Measurements from ENCODE around the gene FBXO22.
"Not testable (repeated sequence)": the region's sequence is repeated elsewhere in the genome, so short reads cannot be mapped to it uniquely, and the experiment has no call there.

The FBXO22 gene

DNA sequence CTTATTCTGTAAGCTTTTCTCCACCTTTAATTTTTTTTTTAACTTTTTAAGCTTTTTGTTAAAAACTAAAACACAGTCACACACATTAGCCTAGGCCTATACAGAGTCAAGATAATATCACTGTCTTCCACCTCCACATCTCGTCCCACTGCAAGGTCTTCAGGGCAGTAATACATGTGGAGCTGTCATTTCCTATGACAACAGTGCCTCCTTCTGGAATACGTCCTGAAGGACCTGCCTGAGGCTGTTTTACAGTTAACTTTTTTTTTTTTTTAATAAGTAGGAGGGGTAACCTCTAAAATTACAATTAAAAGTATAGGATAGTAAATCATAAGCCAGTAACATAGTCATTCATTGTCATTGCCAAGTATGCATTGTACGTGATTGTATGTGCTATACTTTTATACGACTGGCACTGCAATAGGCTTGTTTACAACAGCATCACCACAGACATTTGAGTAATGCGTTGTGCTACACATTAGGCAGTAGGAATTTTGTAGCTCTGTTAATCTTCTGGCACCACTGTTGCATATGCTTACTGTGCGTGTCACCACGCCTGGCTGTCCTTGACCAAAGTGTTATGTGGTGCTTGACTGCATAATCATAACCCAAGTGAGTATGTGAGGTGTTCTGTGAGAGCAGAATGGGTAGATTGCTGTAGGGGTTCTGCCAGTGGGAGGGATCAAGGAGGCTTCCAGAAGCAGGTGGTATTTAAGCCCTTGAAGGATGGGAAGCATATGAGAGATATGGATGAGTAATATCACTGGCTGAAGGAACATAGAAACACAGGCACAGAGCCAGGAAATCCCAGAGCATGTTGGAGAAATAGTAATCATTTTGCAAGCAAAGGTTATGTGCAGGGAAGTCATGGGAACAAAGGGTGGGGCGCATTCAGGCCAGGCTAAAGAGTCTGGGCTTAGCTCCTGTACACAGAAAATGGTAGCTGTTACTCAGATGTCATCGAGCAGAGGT lies 18.3 kb downstream of the FBXO22 start:
- DNase-seq: peak; percentile 55 to 61

DNA sequence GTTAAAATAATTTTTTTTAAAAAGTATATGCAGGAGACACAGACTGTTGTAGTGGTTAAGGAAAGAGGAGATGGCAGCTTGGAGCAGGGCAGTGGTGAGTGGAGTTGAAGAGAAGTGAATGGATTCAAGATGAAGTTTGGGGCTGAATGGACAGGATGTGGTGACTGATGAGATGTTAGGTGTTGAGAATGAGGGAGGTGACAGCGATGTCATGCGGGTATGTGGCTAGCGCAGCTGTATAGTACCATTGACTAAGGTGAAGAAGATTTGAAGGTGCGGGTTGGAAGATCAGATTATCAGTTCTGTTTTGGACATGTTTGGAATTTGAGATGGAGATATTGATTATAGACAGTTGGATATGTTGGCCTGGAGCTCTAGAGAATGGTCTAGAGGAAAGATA lies 20.1 kb downstream of the FBXO22 start:
- no peak for DNase-seq

DNA sequence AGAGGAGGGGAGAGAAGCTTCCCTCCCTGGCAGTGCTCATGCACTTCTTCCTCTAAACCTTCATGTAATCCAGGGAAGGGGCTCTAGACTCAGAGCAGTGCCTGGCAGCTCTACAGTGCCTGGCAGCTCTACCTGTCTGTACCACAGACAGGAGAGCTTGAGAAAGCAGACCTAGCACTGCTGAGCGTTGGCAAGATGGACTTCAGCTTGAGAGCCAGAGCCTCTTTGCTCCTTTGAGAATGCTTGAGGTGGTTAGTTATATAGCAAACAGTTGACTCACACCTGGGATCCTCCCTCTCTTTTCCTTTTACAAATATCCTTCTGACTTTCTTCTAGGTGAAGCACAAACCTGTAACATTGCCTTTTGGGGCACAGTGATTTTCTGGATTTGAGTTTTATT lies 20.9 kb downstream of the FBXO22 start:
- no peak for DNase-seq

DNA sequence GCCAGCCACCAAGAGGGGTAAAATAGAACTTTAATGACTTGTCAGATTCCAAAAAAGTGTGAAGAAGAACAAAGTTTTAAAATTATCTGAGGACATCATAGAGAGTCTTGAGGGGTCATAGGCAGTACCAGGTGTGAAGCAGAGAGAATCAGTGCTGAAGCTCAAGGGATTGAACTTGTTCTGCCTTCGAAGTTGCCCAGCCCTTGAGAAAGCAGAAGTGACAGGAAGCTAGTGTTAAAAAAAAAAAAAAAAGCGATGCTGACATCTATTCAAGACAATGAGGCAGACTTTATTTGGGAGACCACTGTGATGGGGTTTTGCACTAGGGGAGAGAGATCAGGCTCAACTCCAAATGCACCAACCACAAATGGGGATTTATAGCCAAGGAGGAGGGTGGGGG lies 21.8 kb downstream of the FBXO22 start:
- no peak for DNase-seq

DNA sequence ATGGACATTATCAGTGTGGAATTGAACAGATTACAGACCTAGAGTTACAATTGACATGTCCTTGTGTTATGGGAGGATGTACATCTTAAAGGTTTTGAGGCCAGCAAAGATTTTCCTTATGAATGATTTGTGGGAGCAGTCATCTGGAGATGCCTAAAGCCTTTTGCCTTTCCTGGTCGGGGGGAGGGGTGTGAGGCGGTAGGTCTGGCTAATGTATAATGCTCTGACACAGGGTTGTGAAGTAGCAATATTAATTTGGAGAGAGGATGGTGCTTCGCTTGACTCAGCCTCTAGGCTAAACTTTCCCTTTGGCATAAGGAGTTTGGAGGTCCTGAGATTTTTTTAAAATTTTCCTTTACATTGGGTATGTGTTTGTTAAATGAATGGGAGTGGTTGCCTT lies 23.3 kb downstream of the FBXO22 start:
- DNase-seq: no peak

DNA sequence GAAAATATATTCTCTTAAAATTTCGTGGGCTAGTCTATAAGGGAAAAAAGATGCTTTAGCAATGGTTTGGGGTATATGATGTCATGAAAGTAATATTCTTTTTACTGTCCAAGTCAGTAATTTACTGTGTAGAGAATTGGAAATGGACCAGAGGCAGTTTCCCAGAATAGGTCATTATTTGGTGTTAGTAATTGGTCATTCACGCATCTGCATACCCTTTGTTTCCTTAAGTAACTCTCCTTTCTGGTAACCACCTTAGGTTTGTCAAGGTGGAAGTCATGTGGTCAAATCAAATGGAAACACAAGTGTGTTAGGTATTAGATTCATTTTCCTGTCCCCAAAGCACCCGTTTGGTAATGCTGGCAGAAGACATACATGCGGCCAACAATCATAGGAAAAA lies 23.9 kb downstream of the FBXO22 start:
- DNase-seq: no peak

DNA sequence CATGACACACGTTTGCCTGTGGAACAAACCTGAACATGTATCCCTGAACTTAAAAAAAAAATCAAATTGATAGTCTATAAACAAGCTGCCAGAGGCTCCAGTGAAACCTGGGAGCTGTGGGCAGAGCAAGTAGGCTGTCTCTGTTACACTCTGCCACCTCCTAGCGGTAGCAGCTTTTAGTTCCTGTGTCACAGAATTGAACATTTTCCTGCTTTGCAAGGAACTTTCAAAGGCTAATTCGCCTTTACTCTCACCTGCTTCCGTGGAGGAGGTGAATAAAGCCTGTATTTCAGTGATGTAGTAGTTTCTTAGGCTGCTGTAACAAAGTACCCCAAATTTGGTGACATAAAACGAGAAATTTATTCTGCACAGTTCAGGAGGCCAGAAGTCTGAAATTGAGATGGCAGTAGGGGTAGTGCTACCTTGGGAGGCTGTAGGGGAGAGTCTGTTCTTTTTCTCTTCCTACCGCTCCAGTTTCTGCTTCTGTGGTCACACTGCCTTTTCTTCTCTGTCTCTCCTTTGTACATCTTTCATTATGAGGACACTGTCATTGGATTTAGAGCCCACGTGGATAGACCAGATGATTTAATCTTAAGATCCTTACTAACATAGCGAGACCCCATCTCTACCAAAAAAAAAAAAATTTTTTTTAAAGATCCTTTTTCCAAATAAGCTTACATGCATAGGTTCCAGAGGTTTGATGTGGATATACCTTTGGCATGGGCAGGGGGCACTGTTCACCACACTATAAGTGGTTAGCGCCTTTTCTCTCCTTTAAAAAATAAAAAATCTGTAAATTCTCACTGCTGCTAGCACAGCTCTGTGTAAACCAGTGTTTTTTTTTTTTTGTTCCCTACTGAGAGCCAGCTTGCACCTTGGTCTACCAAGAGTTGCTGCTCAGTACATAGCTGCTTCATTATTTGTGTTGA lies 25.3 kb downstream of the FBXO22 start:
- DNase-seq: peak in 1 of 2 experiments; percentile 38

DNA sequence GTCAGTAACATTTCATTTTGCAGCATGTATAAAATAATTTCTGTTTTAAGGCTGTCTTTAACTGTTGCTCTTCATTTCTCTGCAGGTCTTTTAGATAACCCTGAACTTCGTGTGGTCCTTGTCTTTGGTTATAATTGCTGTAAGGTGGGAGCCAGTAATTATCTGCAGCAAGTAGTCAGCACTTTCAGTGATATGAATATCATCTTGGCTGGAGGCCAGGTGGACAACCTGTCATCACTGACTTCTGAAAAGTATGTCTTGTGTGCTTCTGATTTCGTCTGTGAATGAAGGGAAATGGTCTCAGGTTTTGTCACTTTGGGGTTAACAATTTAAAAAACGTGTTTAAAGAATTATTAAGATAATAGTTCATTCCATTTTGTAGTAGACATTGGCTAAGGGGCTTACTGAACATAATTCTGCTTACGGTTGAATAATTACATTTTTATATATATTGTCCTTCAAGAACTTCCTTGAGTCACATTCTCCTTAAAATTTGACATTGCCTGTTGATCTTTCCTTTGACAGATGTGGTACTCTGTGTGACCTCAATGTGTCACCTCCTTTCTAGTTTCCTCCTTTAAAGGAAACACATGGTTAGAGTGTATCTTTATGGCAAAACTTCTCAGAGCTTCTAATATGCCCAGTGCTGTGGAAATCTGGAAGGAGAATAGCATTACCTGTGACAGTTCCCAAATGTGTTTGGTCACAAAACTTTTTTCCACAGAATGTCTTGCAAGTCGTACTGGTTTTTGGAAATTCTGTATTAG lies 26.3 kb downstream of the FBXO22 start:
- DNase-seq: no peak

DNA sequence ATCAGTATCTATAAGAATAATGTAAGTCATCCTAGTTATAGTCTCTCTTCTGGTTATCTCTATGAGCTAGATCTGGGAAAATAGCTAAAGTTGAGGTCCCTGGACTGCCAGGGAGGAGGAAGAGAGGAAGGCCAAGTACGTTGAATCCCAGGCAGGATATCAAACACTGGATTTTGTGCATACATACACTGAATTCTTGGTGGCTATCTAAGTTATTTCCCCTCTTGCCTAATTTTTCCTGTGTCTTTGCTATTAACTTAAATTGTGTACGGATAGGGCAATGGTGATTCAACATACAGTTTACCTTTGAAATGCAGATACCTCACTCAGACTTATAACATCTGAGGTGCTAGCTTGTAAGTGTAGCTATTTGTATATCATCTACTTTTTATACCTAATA lies 27.2 kb downstream of the FBXO22 start:
- no peak for DNase-seq

DNA sequence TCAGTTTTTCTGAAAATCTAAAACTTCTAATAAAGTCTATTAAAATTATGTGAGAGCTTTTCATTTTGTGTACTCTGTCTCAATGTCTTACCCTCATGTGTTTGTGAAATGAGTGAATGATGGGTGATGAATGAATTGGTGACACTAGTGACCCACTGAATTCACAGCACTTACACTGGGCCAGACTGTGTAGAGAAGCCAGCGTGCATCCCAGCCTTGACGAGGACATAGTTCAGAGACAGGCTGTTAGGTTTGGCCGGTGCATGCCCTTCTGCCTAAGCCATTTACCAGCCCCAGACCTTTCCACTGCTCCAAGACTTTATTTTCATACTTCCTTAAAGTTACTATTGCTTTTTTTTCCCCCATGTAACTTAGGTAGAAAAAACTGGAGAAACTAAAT lies 38.8 kb downstream of the FBXO22 start:
- no peak for DNase-seq

DNA sequence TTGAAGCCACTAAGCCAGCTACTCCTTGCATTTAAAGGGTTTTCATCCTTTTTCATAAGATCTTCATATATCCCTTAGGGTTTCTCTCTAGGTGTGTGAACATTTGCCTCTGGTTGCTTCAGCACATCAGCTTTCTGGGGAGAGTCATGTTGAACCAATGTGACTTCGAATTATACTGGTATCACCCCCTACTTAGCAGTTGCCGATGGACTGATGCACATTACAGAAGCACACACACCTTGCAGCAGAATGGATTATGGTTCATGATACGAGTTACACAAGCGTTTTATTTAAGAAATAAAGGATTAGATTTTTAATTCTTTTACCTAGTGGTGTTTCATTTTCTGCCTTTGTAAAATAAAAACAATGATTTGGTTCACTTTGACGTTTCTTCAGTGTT lies 39.6 kb downstream of the FBXO22 start:
- DNase-seq: no peak

DNA sequence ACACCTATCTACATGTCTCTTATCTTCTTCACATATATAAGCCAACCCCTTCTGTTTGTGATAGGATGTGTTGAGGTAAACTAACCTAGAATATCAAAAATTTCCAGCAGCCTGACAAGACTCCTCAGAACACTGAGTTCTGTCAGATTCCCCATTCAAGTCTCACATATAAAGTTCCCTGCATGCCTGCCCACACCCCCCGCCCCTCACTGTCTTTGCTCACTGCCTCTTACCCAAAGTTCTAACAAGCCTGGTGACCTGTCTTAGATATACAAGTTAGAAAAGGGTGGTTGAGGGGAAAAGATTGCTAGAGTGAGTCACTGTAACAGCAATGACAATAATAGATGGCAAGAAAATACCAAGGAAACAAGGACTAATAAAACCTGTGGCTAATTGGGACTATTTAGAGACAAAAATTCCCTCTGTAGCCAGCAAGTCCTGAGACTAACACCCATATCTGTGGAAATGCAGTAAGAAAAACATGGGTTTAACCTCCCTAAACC lies 40.1 kb downstream of the FBXO22 start:
- DNase-seq: no peak

DNA sequence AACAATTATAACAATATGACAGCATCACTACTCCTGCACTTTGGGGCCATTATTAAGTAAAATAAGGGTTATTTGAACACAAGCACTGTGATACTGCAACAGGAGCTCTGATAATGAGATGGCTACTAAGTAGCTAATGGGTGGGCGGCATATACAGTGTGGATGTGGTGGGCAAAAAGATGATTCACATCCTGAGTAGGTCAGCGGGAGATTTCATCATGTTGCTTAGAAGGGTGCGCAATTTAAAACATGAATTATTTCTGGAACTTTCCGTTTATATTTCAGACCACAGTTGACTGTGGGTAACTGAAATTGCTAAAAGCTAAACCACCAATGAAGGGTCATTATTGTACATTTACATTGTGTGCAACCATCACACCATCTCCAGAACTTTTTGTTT lies 42.3 kb downstream of the FBXO22 start:
- DNase-seq: no peak

DNA sequence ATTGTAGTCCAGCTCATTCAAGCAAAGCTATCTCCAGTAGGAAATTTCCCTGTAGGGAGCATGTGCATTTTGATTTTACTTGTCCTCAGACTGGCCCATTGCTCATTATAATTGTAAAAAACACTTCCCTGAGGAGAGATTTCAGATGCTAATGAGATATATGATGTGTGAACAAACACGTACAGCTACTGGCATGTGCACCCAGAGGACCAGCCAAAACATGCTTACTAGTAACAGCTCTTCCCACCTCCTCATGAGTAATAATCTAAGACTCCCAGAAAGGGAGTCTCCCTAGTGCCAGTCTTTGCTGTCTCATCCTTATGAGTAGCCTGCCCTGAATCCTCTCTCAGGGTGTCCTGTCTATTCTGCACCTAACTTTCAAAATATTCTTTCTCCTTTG lies 43.4 kb downstream of the FBXO22 start:
- no peak for DNase-seq

DNA sequence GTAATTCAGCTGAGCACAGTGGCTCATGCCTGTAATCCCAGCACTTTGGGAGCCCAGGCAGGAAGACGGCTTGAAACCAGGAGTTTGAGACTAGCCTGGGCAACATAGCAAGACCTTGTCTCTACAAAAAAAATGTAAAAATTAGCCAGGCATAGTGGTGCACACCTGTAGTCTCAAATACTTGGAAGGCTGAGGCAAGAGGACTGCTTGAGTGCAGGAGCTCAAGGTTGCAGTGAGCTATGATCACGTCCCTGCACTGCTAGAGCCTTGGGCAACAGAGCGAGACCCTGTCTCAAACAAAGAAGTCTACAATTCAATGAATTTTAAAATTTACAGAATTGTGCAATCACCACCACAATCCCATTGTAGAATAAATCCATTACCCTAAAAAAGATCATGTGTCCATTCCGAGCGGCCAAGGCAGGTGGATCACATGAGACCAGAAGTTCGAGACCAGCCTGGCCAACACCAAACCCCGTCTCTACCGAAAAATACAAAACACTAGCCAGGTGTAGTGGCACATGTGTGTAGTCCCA lies 45.2 kb downstream of the FBXO22 start:
- DNase-seq: no peak

DNA sequence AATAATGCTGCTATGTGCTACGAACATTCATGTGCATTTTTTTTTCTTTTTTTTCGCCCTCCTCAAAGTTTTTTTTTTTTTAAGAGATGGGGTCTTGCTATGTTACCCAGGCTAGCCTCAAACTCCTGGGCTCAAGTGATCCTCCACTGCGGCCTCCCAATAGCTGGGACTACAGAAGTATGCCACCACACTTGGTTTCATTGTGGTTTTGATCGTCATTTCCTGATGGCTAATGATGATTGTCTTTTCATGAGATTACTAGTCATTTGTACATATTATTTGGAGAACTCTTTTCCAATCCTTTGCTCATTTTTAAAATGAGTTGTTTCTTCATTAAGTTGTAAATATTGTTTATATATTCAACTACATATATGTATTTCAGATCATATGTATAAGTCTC lies 48.8 kb downstream of the FBXO22 start:
- DNase-seq: no peak

DNA sequence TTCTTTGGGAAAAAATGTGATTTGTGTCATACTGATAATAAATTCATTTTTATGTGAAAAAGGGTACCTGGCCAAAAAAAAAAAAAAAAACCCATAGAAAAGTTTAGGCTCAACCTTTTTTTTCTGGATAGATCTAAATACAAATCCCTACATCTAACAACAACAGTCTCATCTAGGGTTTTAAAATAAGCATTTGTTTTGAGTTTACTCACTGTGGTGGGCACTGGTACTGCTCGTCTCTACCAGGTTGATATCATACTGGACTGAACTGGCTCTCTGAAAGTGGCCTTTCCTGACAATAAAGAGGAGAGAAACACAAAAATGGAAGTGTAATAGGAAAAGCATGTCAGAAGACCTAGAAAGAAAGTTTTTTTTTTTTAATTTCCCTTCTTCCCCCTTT lies 52.0 kb downstream of the FBXO22 start:
- no peak for DNase-seq

DNA sequence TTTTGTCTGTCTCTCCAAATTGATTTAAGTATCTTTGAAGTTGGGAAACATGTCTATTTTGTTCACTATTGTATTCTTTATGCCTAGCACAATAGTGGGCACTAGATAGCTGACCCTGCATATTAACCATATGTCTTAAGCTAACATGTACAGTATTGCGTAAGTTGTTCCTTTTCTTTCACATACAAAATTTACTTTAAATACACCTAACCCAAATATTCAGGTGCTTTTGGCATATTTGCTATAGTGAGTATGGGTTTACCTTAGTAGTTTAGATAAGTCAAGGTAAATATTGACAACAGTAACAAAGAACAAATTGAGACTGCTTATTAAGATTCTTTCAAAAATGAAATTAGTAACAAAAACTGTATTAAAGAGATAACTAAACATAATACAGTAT lies 57.7 kb downstream of the FBXO22 start:
- no peak for DNase-seq

DNA sequence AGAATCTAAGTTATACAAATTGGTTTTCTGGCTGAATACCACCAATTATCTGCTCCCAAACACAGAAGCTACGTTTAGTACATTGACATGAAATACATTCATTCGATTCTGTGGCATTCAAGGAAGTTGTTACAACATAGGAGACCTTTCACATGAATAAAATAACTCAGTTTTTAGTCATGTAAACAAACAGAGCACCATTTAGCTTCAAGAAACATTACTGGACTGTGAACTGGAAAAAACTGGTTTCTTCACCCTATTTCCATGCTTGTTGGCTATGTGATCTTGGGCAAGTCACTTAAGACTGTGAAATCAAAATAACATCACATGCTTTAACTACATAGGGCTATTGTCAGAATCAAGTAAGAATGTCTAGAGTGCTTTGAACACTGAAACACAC lies 62.4 kb downstream of the FBXO22 start:
- no peak for DNase-seq

DNA sequence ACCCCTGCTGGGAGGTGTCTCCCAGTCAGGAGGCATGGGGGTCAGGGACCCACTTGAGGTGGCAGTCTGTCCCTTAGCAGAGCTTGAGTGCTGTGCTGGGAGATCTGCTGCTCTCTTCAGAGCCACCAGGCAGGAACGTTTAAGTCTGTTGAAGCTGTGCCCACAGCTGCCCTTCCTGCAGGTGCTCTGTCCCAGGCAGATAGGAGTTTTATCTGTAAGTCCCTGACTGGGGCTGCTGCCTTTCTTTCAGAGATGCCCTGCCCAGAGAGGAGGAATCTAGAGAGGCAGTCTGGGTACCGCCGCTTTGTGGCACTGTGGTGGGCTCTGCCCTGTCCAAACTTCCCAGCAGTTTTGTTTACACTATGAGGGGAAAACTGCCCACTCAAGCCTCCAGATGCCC lies 73.1 kb downstream of the FBXO22 start:
- not testable (repeated sequence) for DNase-seq

DNA sequence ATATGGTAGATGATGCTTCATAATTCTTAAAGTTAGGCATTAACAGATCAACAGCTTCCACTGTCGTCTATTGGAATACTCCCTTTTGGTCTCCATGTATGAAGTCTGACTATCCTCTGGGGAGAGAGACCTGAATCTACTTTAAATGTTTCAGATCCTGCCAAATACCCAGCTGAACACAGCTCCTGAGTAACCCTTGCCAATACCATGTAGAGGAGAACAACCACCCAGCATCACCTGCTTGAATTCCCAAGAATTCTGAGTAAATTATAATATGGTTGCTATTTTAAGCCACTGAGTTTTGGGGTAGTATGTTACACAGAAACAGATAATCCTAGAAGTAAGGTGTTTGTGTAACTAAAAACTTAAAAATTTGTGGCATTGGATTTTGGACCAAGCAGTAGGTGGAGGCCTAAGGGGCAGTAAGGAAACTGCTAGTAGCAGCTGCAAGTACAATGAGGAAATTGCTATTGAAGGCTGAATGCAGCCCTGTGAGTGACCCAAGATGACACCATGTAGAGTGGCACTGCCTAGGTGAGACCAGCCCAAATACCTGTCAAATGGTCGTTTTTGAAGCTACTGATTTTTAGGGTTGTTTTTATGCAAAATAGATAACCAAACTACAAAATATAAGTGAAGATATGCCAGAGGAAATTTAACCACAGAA lies 77.6 kb downstream of the FBXO22 start:
- no peak for DNase-seq

DNA sequence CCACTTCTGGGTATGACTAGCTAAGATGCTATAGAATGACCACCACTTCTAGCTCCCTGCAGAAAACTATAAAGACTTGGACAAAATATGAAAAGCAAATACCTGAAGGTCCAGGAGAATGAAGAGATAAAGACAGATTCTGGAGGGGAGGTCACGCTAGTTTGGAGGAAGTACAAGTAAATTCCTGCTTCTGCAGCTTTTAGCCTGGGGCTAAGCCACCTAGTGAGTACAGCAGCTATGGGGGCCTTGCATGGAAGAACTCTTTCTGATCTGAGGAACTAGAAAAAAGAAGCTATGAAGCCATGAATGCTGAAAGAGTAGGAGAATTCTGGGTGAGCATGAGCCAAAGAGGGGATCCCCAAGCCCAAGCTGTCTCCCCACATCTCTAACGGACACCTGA lies 78.8 kb downstream of the FBXO22 start:
- DNase-seq: peak; percentile 27 to 31
